ENCODE measurements around the gene ZFP36.
"Not testable (repeated sequence)": the region's sequence is repeated elsewhere in the genome, so short reads cannot be mapped to it uniquely, and the experiment has no call there.

ZFP36 gene

GRCh38 chr19:39446365-39447084 lies 39.9 kb downstream of the ZFP36 start:
- TF ChIP-seq, protein P1, sequence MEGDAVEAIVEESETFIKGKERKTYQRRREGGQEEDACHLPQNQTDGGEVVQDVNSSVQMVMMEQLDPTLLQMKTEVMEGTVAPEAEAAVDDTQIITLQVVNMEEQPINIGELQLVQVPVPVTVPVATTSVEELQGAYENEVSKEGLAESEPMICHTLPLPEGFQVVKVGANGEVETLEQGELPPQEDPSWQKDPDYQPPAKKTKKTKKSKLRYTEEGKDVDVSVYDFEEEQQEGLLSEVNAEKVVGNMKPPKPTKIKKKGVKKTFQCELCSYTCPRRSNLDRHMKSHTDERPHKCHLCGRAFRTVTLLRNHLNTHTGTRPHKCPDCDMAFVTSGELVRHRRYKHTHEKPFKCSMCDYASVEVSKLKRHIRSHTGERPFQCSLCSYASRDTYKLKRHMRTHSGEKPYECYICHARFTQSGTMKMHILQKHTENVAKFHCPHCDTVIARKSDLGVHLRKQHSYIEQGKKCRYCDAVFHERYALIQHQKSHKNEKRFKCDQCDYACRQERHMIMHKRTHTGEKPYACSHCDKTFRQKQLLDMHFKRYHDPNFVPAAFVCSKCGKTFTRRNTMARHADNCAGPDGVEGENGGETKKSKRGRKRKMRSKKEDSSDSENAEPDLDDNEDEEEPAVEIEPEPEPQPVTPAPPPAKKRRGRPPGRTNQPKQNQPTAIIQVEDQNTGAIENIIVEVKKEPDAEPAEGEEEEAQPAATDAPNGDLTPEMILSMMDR (IDR thresholded peaks at IDR 0.05; ENCODE audit: borderline replicate concordance, control extremely low read depth, extremely low read depth, insufficient read depth, missing control alignments): no peak
- no peak for DNase-seq (ENCODE audit: low spot score)
- in situ Hi-C loops (cut with MboI; ENCODE audit: low sequenced_read_pairs, unreplicated experiment): no loop called here

GRCh38 chr19:39448271-39448670 lies 41.6 kb downstream of the ZFP36 start:
- TF ChIP-seq, protein P1 (IDR thresholded peaks at IDR 0.05; ENCODE audit: borderline replicate concordance, control extremely low read depth, extremely low read depth, insufficient read depth, missing control alignments): no peak
- peak; percentile 59 for DNase-seq (ENCODE audit: low spot score)
- in situ Hi-C loops (cut with MboI; ENCODE audit: low sequenced_read_pairs, unreplicated experiment): no loop called here

GRCh38 chr19:39449116-39449797 lies 42.6 kb downstream of the ZFP36 start:
- TF ChIP-seq, protein P1 (IDR thresholded peaks at IDR 0.05; ENCODE audit: borderline replicate concordance, control extremely low read depth, extremely low read depth, insufficient read depth, missing control alignments): no peak
- in situ Hi-C loops (cut with MboI; ENCODE audit: low sequenced_read_pairs, unreplicated experiment): no loop called here
- no peak for DNase-seq (ENCODE audit: low spot score)

DNA sequence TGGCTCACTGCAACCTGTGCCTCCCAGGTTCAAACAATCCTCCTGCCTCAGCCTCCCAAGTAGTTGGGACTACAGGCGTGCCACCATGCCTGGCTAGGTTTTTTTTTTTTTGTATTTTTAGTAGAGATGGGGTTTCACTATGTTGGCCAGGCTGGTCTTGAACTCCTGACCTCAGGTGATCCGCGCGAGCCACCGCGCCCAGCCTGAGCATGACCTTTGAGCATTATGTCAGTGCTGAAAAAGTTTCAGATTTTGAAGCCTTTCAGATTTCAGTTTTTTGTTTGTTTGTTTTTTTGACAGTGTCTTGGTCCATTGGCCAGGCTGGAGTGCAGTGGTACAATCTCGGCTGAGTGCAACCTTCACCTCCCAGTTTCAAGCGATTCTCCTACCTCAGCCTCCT lies 44.6 kb downstream of the ZFP36 start:
- DNase-seq (ENCODE audit: low spot score); in situ Hi-C loops (cut with MboI; ENCODE audit: low sequenced_read_pairs, unreplicated experiment): not testable (repeated sequence)

All from GM13976 (cell line).